Superior temporal gyrus (tissue), 1 donor: ENCODE data around the gene CENPQ.

Experiments
- DNase-seq: peaks from one replicate; pipeline ENCODE4 v3.0.0-alpha.2; 2016; ENCODE audit errors: extremely low spot score

CENPQ gene

DNA sequence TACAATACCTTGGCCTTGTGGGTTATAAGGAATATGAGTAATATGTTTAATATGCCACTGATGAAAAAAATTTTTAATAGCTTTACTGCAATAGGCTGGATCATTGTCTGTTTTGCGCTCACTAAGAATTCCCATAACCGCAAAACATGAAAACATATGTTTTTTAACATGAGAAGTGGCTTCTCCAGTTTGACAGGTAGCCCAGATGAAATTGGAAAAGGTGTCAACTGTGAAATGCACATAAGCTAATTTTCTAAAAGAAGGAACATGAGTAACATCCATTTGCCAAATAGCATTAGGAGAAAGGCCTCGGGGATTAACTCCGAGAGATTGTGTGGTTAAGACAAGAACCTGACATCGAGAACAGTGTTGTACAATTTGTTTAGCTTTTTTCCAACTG lies 41.5 kb downstream of the CENPQ start:
- DNase-seq, result no peak

DNA sequence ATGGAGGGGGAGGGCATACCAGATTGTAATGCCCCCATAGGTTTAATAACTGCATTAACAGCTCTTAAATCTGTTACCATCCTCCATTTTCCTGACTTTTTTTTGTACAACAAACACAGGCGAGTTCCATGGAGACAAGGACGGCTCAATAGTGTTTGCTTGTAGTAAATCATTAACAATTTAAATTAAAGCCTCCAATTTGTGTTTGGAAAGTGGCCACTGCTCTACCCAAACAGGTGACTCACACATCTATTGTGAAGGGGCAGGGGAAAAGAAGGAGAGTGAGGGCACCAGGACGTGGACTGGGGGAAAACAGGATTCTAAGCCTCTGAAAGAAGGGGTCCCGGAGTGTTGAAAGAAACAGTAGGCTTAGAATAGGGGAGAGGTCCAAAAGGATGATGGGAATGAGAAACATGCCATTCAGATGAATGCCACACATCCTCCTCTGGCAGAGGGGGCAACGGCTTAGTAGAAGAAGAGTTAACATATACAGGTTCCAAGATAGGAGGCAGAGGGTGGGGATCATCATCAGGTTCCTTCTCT lies 43.5 kb downstream of the CENPQ start:
- DNase-seq, result no peak

GRCh38 chr6:49509342-49509741 lies 46.2 kb downstream of the CENPQ start:
- DNase-seq, result no peak

- DNase-seq, result no peak
Measured at GRCh38 chr6:49513153-49513989, 50.2 kb downstream of the CENPQ start.

DNA sequence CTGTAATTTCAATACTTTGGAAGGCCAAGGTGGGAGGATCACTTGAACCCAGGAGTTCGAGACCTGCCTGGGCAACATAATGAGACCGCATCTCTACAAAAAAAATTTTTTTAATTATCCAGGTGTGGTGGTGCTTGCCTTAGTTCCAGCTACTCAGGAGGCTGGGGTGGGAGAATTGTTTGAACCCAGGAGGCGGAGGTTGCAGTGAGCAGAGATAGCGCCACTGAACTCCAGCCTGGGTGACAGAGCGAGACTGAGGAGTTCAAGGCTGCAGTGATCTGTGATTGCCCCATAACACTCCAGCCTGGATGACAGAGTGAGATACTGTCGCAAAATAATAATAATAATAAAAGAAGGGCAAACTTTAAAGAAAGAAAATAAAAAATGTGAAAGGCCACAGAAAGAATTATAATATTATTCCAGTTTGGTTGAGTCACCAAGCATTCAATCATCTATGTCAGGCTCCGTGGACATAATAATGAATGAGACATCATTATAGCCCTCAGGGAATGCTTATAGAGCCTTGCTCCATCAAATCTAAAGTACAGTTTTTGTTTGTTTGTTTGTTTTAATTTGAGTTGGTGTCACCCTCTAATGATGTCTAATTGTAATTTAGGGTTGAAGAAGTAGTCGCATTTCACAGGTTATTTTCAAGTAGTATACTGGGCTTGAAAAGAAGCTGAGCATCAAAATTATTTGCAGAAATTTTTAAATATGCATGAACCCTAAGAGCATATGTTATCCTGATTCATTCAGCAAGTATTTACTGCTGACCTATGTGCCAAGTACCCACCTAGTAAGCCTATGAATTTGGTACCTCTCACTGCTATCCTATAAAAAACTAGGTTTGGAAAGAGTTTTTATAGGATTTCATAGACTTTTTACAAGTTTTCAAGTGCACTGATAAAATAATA lies 51.7 kb downstream of the CENPQ start:
- no peak for DNase-seq

- DNase-seq, result no peak
Measured at GRCh38 chr6:49515485-49516146, 52.4 kb downstream of the CENPQ start.

- no peak for DNase-seq
Measured at GRCh38 chr6:49516147-49516505, 53.0 kb downstream of the CENPQ start.

GRCh38 chr6:49517919-49518318 lies 54.7 kb downstream of the CENPQ start:
- DNase-seq, result no peak

DNA sequence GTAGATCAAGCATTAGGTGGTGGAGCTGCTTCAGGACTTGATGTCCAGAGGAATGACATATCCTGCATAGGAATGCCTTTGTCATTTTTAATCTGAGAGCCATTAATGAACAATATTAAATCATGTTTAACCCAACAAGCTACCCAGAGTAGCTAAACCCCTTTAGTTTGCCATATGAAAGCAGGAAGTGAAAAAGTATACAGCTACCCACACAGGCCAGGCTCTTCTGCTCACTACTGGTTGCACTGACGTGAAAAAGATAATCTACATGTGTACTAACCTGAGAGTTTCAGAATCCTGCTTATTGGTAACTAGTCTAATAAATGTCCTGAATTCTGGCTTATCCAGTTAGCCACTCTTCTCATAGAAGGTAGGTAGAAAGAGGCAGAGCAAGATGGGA lies 56.5 kb downstream of the CENPQ start:
- no peak for DNase-seq

GRCh38 chr6:49522710-49523593 lies 59.8 kb downstream of the CENPQ start:
- DNase-seq, result no peak

DNA sequence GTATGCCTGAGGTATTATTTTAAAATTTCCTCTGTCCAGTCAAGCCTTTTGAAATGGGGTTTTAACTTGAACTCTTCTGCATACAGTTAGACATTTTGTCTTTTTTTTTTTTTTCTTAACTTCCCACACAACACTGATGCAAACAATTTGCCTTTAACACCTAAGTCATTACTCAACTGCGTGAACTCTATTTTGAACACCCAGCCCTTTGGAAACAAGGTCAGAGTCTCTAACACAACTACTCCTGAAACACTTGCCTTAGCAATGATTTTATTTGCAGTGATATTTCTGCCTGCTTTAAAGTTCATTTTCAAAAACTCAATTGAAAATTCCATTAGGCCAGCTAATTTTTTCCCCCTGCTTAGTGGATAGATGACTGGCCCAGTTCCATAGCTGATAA lies 60.7 kb downstream of the CENPQ start:
- no peak for DNase-seq

GRCh38 chr6:49524541-49524940 lies 61.4 kb downstream of the CENPQ start:
- DNase-seq, result no peak

DNA sequence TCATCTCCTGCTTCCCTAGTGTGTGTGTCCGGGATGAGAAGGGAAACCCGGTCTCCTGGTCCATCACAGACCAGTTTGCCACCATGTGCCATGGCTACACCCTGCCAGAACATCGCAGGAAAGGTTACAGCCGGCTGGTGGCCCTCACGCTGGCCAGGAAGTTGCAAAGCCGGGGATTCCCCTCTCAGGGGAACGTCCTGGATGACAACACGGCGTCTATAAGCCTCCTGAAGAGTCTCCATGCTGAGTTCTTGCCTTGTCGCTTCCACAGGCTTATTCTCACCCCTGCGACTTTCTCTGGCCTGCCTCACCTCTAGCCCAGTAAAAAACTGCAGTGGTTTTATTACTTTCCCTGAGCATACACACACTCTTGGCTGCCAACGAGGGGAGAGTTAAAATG lies 63.4 kb downstream of the CENPQ start:
- DNase-seq, result no peak

GRCh38 chr6:49527320-49527719 lies 64.2 kb downstream of the CENPQ start:
- no peak for DNase-seq

- no peak for DNase-seq
Measured at GRCh38 chr6:49528571-49528970, 65.4 kb downstream of the CENPQ start.

DNA sequence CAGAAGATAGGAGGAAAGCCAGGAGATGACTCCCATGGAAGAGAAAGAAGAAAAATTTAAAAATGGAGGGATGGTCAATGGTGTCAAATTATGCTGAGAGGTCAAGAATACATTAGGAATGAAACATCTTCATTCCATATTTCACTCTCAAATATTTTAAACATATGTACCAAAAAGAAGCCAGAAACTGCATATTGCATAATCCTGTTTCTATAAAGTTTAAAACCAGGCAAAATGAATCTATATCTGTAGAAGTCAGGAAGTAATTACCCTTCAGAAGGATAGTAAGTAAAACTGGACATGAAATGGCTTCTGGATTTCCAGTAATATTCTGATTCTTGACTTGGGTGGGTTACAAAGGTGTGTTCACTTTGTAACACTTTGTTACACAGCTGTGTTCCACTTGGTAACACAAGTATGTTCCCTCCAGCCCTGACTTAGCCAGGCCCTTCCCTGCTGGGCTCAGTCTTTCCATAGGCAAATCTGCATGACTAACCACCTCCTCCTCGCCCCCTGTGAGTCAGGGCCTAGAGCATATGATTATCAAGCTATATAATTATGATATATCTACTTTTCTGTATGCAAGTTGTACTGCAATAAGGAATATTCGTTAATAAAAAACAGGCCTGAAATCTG lies 67.1 kb downstream of the CENPQ start:
- no peak for DNase-seq

- DNase-seq, result peak; percentile 91
Measured at GRCh38 chr6:49531774-49532569, 68.8 kb downstream of the CENPQ start.

DNA sequence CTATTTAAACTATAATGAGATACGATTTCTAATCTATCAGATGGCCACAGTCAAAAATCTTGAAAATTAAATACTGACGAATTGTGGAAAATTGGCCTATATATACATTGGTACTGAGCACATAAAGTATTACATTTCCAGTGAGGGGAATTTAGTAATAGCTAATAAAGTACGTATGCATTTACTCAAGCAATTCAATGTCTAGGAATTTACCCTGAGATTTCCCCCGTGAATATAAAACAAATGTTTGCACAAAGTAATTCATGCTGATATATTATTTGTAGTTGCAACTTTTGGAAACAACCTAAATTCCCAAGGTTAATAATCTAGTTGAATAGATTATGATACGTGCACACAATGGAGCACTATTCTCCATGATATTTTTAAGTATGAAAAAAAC lies 72.6 kb downstream of the CENPQ start:
- DNase-seq, result no peak

GRCh38 chr6:49539102-49539501 lies 75.9 kb downstream of the CENPQ start:
- DNase-seq, result no peak

DNA sequence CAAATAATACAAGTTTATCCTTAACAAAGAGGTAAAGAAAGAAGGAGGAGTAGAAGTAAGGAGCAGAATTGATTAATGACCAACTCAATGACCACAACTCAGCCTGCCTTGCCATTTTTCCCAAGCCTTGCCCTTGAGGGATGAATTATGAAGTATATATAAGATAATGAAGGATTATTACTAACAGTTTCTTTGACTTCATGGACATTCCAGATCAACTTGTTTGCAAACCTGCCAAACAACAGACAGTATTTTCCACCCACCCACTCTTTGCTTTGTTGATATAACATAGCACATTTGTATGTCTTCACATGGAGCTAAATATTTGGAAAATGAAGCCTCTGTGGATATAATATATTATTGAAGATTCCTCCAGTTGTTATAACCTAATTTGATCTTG lies 77.4 kb downstream of the CENPQ start:
- DNase-seq, result no peak
